Activated CD4-positive, alpha-beta T cell treated with anti-CD3 and anti-CD28 coated beads, Interleukin-2, amount 50 U/mL, for 1 hour (primary cell): Measurements from ENCODE around the gene EVA1C.
"Not testable (repeated sequence)": the region's sequence is repeated elsewhere in the genome, so short reads cannot be mapped to it uniquely, and the experiment has no call there.

ENCODE experiments used
- DNase-seq: peaks from one replicate; pipeline ENCODE4 v3.0.0-alpha.2; 2020

Gene EVA1C

DNA sequence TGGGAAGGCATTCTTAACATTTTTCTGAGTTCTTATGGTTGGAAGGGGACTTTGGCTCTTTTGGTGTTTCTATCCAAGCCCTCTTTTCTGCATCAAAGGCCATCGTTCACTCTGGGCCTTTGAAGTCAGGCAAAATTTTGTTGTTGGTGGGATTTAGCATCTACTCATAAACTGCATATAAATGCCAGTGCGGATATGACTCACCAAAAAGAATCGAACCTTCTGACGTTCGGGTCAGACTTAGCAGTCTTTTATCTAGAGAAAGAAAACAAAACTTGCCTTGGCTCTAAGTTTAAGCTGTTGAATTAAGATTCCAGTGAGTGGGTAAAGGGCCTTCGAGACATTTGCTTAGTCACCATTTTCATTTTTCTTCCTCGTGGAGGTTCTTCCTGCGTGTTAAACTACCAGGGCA, 51.4 kb downstream of the EVA1C start:
- DNase-seq: no peak

GRCh38 chr21:32467291-32467690, 54.8 kb downstream of the EVA1C start:
- no peak for DNase-seq

DNA sequence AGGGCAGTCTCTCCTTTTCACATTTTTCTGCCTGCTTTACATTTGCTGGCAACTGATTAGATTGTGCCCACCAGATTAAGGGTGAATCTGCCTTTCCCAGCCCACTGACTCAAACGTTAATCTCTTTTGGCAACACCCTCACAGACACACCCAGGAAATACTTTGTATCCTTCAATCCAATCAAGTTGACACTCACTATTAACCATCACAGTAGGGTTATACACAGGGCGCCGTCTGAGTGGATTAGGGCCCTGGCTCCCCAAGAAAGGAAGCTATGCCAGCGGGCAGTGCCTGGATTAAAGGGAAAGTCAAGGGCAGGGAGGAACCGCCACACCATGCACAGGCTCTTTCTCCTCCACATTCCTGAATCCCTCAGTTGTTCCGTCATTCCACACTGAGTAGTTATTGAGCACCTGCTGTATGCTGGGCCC, 56.2 kb downstream of the EVA1C start:
- no peak for DNase-seq

GRCh38 chr21:32469628-32470027, 57.1 kb downstream of the EVA1C start:
- DNase-seq: no peak

GRCh38 chr21:32470206-32470605, 57.7 kb downstream of the EVA1C start:
- no peak for DNase-seq

DNA sequence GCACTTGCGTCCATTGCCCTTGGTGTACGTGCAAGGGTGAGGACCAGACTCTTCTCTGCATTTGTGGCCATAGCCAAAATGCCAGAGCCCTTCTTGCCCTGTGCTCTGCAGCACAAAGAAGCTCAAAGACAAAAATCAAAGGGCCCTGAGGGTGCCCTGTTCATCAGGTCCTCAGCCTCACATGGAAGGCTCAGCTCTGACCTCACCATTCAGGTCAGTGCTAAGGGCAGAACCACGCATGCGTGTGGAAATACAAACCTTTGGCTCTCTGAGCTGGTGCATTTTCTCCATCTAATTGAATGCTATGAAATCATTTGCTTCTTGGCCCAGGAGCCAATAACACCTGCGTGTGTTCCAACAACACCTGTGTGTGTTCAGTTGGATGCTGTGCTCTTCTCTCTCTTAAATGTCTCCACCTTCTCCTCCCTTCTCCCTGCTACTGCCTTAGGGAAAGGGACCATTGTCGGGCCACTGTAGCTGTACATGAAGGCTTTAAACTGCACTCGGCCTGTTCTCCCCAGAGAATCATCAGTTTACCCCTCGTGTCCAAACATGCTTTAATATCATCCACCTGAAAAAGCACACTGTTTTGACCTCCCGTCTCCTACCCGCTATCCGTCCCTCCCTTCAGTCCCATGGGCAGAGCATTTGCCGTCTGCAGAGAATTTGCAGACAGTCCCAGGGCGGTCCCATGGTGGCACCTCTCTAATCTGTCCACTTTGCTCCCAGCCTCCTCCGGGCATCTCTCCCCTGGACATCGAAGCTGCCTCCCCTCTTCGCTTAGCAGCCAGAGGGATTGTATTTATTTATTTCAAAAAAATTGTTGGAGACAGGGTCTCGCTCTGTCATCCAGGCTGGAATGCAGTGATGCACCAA, 60.6 kb downstream of the EVA1C start:
- DNase-seq: no peak

GRCh38 chr21:32474179-32475059, 61.9 kb downstream of the EVA1C start:
- no peak for DNase-seq

GRCh38 chr21:32475162-32475812, 62.8 kb downstream of the EVA1C start:
- DNase-seq: no peak

GRCh38 chr21:32476661-32477423, 64.3 kb downstream of the EVA1C start:
- DNase-seq: no peak

DNA sequence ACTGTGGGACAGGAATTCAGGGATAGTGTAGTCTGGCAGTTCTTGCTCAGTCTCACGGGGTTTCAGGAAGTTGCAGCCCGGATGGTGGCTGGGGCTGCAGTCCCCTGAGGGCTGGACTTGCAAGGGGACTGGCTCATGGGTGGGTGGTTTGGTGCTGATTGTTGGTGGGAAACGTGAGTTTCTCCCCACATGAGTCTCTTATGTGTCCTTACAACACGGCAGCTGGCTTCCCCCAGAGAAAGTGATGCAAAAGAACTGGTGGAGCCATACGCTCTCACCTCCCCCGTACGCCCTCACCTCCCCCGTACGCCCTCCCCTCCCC, 64.9 kb downstream of the EVA1C start:
- no peak for DNase-seq

DNA sequence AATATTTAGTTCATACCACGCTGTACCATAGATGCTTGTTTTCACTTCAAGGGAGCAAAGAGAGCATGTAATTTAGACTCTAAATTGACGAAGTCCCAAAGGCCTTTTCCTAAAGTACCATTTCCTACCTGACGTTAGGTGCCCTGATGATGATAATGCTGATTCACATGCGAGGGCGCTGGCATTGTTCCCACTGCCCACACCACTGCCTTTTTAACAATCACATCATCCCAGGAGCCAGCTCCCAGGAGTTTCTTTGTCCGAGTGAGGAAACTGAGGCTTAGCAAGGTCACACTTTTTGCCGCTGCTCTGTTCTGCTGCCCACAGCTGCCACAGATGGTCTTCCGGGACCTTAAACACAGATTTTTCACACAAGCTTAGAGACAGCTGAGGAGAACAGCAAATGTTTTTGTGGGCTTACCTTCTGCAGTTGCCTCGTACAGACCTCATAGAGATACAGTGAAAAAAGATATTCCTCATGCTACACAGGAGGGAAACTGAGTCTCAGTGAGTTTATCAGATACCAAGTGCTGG, 69.4 kb downstream of the EVA1C start:
- no peak for DNase-seq

- no peak for DNase-seq
Measured at GRCh38 chr21:32482565-32483292, 70.2 kb downstream of the EVA1C start.

GRCh38 chr21:32483293-32483595, 70.7 kb downstream of the EVA1C start:
- DNase-seq: no peak

DNA sequence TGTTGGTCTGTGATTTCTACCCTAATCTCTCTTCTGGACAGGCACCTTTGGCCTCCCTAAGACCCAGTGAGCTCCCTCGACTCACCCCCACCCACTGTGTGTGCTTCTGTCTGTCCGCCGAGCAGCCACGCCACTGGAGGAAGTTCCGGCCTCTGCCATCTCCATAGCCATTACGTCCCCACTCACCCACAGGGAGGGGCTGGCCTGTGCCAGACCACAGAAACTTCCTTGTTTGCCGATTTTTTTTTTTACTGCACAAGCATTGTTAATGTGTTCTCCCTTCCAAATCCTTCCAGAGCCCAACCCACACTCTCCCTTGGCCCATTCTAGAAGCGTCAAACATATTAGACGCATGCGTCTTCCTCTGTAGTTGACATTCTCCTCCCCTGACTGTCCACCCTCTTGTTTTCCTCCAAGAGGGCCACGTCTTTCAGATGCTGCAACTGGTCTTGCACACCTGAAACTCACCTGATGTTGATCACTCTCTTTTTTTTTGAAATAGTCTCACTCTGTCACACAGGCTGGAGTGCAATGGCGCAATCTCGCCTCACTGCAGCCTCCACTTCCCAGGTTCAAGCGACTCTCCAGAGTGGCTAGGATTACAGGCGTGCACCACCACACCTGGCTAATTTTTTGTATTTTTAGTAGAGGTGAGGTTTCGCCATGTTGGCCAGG, 72.3 kb downstream of the EVA1C start:
- no peak for DNase-seq

- no peak for DNase-seq
Measured at GRCh38 chr21:32492376-32492775, 79.9 kb downstream of the EVA1C start.

DNA sequence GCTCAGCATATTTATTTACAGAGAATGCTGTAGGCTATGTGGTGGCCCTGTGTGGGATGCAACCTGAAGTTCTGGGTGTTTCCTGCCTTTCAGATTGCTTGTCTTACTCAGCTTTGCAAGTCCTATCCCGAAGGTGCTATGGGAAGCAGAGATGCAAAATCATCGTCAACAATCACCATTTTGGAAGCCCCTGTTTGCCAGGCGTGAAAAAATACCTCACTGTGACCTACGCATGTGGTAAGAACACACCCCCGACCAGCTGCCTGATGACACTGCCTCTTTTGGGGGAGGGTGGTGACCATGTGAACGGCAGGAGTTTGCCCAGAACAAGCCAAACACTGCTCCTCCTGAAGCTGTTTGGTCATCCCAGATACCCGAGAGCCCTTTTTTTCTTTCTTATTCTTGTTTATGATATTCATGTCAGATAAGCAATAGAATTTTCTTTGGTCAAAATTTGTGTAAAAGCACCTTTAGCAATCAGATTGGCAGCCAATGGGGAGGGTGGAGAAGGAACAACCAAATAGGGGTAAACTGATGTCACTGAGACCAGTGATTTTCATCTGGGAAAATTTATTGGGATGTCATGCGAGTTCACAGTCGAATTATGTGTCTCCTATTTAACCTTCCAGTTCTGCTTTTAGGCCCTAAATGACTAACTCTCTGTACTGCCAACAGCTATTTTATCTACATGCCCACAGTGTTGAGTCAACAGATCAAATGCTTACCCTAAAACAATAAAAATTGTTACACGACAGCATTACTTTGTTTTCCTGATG, 82.6 kb downstream of the EVA1C start:
- DNase-seq: no peak

- DNase-seq: no peak
Measured at GRCh38 chr21:32496568-32496967, 84.1 kb downstream of the EVA1C start.

- DNase-seq: no peak
Measured at GRCh38 chr21:32499249-32500055, 86.9 kb downstream of the EVA1C start.

DNA sequence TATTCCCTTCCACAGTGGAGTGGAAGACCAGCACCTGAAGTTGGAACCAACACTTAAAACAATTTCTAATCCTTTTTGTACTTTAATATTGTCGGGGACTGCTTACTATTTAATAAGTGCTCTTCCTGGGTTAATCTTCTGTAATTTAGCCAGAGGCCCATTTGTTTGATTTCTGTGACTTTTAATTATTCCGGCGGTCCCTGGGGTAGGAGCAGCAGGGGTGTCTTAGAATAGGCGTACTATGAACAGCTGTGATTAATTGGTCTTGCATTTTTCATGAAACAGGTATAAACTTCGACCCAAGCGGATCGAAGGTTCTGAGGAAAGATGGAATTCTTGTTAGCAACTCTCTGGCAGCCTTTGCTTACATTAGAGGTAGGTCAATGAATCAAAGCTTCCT, 91.1 kb downstream of the EVA1C start:
- DNase-seq: not testable (repeated sequence)

- not testable (repeated sequence) for DNase-seq
Measured at GRCh38 chr21:32505767-32506166, 93.3 kb downstream of the EVA1C start.
